ENCODE data around the gene PHF21B.
"Not testable (repeated sequence)": the region's sequence is repeated elsewhere in the genome, so short reads cannot be mapped to it uniquely, and the experiment has no call there.

Gene PHF21B

DNA sequence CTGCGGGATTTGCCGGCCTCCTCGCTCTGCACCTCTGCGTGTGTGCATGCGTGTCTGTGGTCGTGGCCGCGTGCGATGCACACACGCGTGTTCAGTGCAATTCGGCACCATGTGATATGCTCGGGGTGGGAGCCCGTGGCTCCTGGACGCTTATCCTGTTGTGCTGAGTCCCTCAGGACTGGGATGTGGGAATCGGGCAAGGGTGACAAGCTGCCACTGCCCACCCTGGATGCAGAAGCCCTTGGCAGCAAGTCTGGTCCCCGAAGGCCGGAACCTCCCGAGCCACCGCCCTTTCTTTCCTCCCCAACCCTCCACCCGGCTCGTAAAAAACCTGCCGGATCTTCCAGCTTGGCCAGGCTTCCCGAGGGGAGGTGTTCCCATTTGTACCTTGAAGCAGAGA is 128.2 kb downstream of the PHF21B start:
- DNase-seq (ENCODE audit: extremely low read depth in 1 of 2, low read depth in 1 of 2) = no peak

DNA sequence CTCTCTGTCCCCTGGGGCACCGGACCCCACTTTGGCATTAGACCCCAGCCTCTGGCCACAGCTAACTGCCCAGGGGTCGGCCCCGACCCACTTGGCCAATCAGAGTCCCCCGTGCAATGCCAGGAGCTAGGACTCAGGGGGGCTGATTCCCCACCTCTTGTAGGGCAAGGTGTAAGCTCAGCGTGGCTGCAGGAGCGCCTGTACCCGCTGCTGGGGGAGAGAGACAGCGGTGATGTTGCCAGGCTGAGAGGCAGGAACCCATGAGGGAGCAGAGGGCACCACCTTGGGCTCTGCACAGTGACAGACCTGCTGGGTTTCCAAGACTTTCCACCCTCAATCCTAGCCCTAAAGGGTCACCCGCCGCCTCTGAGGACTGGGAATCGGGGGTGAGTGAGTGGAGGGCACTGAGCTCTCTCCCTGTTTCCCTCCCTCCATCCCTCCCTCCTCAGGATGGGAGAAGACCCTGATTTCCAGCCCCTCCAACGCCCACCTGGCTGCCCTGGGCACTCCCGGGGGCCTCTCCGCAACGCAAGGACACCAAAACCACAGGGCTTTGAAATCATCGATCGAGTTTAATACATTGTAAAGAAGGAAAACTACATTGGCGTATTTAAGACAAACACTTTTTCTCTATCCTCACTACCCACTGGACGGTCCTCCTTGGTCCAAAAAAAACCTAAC is 129.1 kb downstream of the PHF21B start:
- no peak for DNase-seq (ENCODE audit: extremely low read depth in 1 of 2, low read depth in 1 of 2)

DNA sequence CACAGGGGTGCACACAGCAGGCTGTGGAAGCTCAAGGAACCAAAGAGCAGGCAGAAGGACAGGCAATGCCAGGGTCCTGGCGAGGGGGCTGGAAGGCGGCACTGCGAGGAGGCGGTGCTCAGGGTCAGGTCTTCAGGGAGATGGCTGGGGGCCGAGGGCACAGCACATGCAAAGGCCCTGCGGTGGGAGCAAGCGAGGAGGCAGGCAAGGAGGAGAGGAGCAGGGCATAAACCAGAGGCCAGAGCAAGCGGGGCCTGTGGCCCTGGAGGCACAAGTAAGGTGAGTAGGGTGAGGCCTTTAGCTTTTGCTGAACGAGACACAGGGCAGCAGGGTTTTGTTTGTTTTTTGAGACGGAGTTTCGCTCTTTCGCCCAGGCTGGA is 130.5 kb downstream of the PHF21B start:
- DNase-seq (ENCODE audit: extremely low read depth in 1 of 2, low read depth in 1 of 2) = no peak

DNA sequence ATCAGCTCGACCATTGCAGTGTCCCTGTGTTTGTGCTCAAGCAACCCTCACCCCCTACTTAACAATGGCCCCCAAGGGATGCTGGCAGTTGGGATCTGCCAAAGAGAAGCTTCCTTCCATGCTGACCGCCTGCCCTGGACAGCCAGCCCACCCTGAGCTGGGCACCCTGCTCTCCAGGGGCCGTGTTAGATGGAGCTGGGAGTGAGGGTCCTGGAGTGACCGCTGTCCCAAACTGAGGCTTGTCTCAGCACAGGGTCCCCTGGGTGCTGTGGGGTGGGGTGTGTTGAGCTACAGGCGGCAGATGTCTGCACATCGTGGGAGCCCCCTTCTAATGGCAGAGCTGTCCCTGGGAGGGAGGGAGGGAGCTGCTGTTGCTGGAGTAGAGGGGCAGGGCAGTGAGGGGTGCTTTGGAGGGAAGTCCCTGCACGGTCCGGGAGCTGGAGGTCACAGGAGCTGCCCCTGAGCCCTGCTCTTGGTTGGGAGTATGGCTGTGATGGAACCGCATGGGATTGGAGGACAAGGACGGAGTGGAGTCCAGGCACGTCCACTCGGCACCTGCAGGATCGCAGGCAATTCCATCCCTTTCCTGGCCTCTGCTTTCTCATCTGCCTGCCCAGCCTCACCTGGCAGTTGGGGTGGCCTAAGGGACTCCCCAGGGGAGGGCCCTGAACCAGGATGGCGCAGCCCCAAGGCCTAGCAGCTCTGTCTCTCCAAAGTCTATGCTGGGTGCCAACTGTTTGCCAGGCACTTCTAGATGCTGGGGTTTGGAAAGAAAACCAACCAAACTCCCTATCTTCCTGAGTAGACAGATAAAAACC is 131.1 kb downstream of the PHF21B start:
- DNase-seq (ENCODE audit: extremely low read depth in 1 of 2, low read depth in 1 of 2) = no peak

DNA sequence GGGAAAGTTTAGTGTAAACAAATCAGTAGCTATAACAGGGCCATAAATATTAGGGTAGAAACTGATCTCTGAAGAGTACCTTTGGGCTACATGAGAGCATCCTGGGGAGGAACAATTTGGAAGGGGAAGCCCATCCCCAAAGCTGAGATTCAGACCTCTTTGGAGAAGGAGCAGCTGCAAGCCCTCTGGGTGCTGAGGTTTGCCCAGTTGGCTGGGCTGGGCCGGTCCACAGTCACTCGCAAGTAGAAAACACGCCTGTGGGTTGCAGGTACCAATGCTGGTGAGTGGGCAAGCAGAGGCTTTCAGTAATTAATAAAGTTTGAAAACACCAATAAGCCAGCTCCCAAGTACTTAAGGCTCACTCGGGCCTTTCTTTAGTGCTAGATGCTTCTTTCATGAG is 132.9 kb downstream of the PHF21B start:
- no peak for DNase-seq (ENCODE audit: extremely low read depth in 1 of 2, low read depth in 1 of 2)

DNA sequence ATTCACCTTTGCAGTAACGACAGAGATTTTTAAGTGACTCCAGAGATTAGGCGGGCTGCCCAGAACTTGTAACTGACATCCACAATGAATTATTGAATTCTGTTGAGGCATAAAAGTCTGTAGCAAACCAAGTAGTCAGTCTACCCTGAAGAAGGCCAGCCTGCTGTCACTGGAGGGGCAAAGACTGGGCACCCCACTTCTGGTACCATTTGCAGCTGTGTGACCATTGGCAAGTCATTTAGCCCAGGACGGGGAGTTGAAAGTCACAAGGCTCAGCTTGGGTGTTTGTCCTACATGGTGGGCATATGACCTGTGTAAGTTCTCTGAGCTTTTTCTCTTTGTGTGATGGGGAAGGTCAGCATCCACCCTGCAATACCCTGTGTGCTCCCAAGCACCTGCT is 138.0 kb downstream of the PHF21B start:
- no peak for DNase-seq (ENCODE audit: extremely low read depth in 1 of 2, low read depth in 1 of 2)

DNA sequence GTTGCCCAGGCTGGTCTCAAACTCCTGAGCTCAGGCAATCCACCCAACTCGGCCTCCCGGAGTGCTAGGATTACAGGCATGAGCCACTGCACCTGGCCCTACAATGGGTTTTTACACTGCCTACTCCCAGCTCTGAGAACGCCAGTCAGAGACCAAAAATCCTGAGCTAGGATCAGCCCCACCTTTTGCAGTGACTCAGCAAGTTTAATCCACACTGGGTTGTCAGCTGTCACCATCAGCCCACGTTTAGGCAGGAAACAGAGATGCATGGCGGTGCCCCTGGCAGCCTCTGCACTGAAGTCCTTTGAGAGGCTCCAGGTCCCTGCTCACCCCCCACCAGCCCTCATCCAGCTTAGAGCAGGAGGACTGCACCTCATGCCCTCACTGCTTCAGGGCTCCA is 139.8 kb downstream of the PHF21B start:
- DNase-seq (ENCODE audit: extremely low read depth in 1 of 2, low read depth in 1 of 2) = no peak

DNA sequence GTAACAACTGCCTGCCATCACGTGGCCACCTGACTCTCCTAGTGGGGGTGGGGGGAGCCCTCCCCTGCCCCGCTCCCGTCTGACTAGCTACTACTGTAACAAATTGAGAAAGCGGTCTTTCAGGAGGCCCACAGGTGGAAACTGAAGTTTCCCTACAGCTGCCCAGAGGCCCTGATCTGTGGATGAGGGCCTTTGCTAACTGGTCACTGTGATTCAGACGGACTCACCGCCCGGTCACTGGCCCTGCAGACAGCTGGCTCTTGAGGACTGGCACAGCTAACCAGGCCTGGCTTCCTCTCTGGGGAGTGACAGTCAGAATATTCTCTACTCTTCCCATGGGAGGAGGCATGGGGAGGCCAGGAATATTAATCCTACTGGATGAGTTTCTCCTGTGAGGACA is 140.6 kb downstream of the PHF21B start:
- DNase-seq (ENCODE audit: extremely low read depth in 1 of 2, low read depth in 1 of 2) = no peak

- no peak for DNase-seq (ENCODE audit: extremely low read depth in 1 of 2, low read depth in 1 of 2)
These were observed 144.4 kb downstream of the PHF21B start for GRCh38 chr22:44865193-44866057.

- DNase-seq (ENCODE audit: extremely low read depth in 1 of 2, low read depth in 1 of 2) = no peak
These were observed 146.6 kb downstream of the PHF21B start for GRCh38 chr22:44862981-44863860.

DNA sequence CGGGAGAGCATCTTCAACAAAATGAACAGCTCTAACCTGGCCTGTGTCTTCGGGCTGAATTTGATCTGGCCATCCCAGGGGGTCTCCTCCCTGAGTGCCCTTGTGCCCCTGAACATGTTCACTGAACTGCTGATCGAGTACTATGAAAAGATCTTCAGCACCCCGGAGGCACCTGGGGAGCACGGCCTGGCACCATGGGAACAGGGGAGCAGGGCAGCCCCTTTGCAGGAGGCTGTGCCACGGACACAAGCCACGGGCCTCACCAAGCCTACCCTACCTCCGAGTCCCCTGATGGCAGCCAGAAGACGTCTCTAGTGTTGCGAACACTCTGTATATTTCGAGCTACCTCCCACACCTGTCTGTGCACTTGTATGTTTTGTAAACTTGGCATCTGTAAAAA is 147.5 kb downstream of the PHF21B start:
- no peak for DNase-seq (ENCODE audit: extremely low read depth in 1 of 2, low read depth in 1 of 2)

- no peak for DNase-seq (ENCODE audit: extremely low read depth in 1 of 2, low read depth in 1 of 2)
These were observed 148.6 kb downstream of the PHF21B start for GRCh38 chr22:44861245-44861644.

- DNase-seq (ENCODE audit: extremely low read depth in 1 of 2, low read depth in 1 of 2) = no peak
These were observed 149.5 kb downstream of the PHF21B start for GRCh38 chr22:44860311-44860710.

DNA sequence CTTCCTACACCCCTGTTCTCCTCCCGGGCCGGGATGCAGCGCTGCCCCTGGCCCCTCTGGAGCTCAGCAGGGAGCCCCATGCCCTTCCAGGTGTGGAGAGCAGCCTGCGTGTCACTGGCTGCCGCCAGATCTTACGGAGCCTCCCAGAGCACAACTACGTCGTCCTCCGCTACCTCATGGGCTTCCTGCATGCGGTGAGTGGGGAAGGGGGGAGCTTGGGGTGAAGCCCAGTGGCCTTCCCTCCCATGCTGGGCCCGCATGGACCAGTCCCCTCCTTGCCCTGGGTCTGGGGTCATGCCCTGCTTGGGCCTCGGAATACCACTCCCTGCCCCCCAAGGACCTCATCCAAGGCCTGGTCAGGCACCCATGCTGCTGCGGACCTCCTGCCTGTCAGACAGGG is 150.2 kb downstream of the PHF21B start:
- no peak for DNase-seq (ENCODE audit: extremely low read depth in 1 of 2, low read depth in 1 of 2)

GRCh38 chr22:44858819-44859218 is 151.0 kb downstream of the PHF21B start:
- DNase-seq (ENCODE audit: extremely low read depth in 1 of 2, low read depth in 1 of 2) = not testable (repeated sequence)

GRCh38 chr22:44855855-44856254 is 153.9 kb downstream of the PHF21B start:
- no peak for DNase-seq (ENCODE audit: extremely low read depth in 1 of 2, low read depth in 1 of 2)

DNA sequence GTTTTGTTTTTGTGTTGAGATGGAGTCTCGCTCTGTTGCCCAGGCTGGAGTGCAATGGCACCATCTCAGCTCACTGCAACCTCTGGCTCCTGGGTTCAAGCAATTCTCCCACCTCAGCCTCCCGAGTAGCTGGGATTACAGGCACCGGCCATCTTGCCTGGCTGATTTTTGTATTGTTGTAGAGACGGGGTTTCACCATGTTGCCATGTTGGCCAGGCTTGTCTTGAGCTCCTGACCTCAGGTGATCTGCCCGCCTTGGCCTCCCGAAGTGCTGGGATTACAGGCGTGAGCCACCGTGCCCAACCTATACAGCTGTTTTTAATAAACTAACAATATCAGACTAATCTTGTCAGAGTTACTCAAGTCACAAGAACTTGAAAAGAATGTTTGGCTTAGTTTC is 155.2 kb downstream of the PHF21B start:
- DNase-seq (ENCODE audit: extremely low read depth in 1 of 2, low read depth in 1 of 2) = not testable (repeated sequence)

- DNase-seq (ENCODE audit: extremely low read depth in 1 of 2, low read depth in 1 of 2) = no peak
These were observed 158.9 kb downstream of the PHF21B start for GRCh38 chr22:44850946-44851345.

DNA sequence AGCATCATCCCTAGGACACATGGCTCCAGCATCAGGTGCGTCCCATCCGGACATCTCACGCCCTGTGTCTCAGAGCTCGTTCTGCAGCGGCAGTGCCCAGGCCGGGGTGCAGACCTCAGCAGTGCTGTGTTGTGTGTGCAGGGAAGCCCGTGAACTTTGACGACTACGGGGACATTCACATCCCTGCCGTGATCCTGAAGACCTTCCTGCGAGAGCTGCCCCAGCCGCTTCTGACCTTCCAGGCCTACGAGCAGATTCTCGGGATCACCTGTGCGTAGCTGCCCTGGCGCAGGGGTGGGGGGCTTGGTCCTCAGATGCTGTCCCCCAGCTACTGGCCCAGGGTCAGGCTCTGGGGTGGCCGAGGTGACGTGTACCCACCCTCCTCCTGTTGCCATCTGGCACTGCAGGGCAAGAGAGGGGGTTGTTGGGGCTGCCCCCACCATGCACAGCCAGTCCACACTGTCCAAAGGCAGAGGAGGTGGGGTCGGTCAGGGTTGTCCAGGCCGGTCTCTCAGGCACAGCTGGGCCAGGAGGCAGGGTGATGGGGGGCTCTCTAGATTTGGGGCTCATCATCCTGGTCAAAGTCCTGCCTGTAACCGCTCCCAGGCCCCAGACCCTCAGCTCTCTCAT is 160.9 kb downstream of the PHF21B start:
- DNase-seq (ENCODE audit: extremely low read depth in 1 of 2, low read depth in 1 of 2) = no peak

- no peak for DNase-seq (ENCODE audit: extremely low read depth in 1 of 2, low read depth in 1 of 2)
These were observed 161.5 kb downstream of the PHF21B start for GRCh38 chr22:44848296-44848741.

Data from activated CD8-positive, alpha-beta memory T cell treated with anti-CD3 and anti-CD28 coated beads for 1 hour (primary cell).